AG04450 (cell line): ENCODE measurements around the gene CRCP. TPM values are rescaled to one million over a fixed set of nuclear protein-coding genes. Genes with fewer than 3 reads are reported as not detected.
A peak's percentile ranks its signal among the peaks of the same experiment; 100 is the strongest.
"Not testable (repeated sequence)": the region's sequence is repeated elsewhere in the genome, so short reads cannot be mapped to it uniquely, and the experiment has no call there.

Experiments
- CTCF ChIA-PET: fragments of 300-600, 350-600 bp; formaldehyde crosslinking; extraction: SDS; loops from one replicate; lab custom pipeline; 2022; ENCODE audit warnings: antibody characterized with exemption, inconsistent platforms; lab: Charles Lee
- POLR2A ChIA-PET: fragments of 350-600 bp; formaldehyde crosslinking; extraction: SDS; loops from one replicate; lab custom pipeline; 2021; ENCODE audit warnings: antibody characterized with exemption, inconsistent platforms; lab: Yijun Ruan, JAX
- DNase-seq: peaks from one replicate; pipeline ENCODE4 v3.0.0-alpha.2; 2011; ENCODE audit warnings: low read depth, low spot score
- H3K27ac ChIP-seq: one replicate; pipeline ENCODE4 v1.5.1; 2012; ENCODE audit warnings: low read depth, low read length, control low read depth
- H3K27me3 ChIP-seq: one replicate; pipeline ENCODE4 v1.6.0; 2012; ENCODE audit warnings: low read length; ENCODE audit not compliant: control insufficient read depth, insufficient read depth
- H3K4me3 ChIP-seq: 2 replicates; pipeline ENCODE4 v1.5.1; 2011; ENCODE audit warnings: mild to moderate bottlenecking, low read depth, low read length, control low read depth
- H3K9me3 ChIP-seq: 2 replicates; pipeline ENCODE4 v1.5.1; 2012; ENCODE audit warnings: low read length; ENCODE audit not compliant: control insufficient read depth, insufficient read depth
- CTCF ChIP-seq: IDR thresholded peaks from 2 replicates; pipeline ENCODE4 v1.5.1; 2011; ENCODE audit warnings: low read depth, low read length, control low read depth, inconsistent platforms
- polyA minus RNA-seq: library from RNA; depleted of rRNA, polyadenylated mRNA; stranded (reverse); fragments of >200 nt; gene quantifications from 2 replicates; pipeline ENCODE4 v1.2.3, GENCODE V29; 2011; rRNA and poly(A)+ RNA removed
- polyA plus RNA-seq: library from polyadenylated mRNA; depleted of rRNA; stranded (reverse); fragments of >200 nt; gene quantifications from 2 replicates; pipeline ENCODE4 v1.2.3, GENCODE V29; 2011; rRNA removed

The CRCP gene
- 26.0 and 28.5 TPM in 2 replicates for polyA plus RNA-seq
- polyA minus RNA-seq: 42.5 and 46.2 TPM in 2 replicates

DNA sequence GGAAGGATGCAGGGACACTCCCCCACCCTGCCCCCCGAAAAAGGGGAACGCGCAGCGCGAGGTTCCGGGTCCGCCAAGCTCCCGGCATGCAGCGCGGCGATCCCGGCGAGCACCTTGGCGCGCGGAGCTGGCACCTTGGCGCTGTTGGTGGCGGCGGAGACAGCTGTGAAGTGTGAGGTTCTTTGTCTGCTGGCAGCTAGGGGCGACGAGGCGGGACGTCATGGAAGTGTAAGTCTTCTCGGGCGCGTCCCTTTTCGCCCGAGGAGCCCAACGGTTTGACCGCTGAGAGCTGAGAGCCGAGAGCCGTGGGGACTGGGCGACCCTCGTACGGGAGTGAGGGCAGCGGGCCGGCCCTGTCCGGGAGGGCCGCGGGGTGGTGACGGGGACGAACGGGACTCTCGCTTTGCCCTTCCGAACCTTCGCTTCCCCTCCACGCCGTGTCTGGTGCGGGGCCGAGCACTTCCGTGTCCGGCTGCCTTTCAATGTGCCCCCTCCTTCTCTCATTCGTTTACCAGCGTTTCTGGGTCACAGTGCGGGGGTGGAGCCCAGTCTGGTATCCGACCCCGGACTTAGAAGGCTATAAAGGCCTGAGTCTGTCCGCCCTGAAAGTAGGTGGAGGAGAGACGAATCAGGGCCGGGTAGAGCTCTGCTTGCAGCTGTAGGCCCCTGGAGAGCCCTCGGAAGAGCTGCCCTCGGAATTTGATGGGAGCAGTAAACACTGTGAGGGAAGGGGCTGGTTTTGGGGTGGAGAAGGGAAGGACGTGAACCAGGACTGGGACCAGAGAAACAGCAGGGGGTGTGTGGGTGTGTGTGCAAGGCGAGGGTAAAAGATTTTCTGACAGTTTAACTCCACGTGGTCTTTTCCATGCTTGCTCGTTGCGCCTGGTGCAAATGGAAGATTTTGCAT, at the start of gene CRCP:
Gene CRCP (plus strand): TSS at position 105 of the 907 bp plus-strand sequence. CDS start 116 bp downstream, at position 221.
- peak; percentile 30 for DNase-seq
- ChIA-PET POLR2A (interaction anchor here (0.5 to 1.9 kb wide), 12 partner anchors 11 to 928 kb away, joined by 3 to 14 read pairs (median 5); partner anchors contain the start of genes ASL and KCTD7), CTCF (interaction anchor here (0.5 to 1.4 kb wide), 3 partner anchors 49 to 84 kb away, joined by 3 to 5 read pairs (median 3); no protein-coding TSS in a partner anchor)
- Histone ChIP-seq H3K4me3 (peak within 1 kb of the TSS; percentile 85), H3K27ac (peak within 1 kb of the TSS; percentile 87), H3K9me3 (no peaks in the 10 kb centered on the region; the same call in 1 of the 2 replicates), H3K27me3 (no peaks in the 10 kb centered on the region)
- peak; percentile 62 for TF ChIP-seq CTCF

DNA sequence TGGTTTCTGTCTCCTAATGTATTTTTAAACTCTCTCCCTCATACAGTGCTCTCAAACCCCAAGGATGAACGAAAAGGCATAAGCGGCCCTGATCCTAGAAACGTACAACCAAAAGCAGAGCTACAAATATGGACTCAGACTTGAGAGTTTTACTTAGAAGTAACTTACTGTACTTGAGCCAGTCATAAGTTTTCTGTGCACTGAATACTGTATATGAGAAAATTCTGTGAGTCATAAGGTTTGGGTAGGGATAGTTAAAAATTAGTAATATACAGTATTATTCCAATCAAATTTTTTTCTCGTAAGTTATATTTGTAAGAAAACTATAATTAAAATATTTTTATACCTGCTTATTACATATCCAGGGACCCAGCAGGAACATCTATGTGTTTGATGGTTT, 44.9 kb upstream of the CRCP start:
- no peaks in the 10 kb centered on the region for H3K9me3 ChIP-seq
- POLR2A ChIA-PET: no interaction called here

DNA sequence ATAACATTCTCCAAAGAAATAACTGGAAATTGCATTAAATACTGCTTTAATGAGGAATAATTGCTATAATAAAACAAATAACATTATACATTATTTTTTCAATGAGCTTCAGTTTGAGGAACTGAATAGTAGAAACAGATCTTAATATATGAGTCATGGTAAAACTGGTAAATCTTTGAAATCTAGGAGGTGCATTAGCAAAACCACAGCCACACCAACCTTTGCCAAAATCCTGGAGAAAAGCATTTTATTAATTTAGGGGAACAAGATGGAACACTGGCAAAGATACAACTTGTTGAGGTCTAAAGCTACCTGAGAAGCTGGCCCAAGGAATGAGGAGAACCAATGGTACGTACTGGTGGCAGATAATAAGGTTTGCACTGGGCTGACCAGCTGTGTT, 44.4 kb upstream of the CRCP start:
- H3K27me3 ChIP-seq: no peaks in the 10 kb centered on the region
- H3K27ac ChIP-seq: no peak overlapping the region
- DNase-seq: no peak
- ChIA-PET POLR2A (no interaction called here), CTCF (no interaction called here)
- no peak overlapping the region for H3K4me3 ChIP-seq
- H3K9me3 ChIP-seq: no peaks in the 10 kb centered on the region
- TF ChIP-seq CTCF: no peak

More for the DNA sequence above, 44.9 kb upstream of the CRCP start:
- Histone ChIP-seq H3K27me3 (no peaks in the 10 kb centered on the region), H3K27ac (no peak overlapping the region), H3K4me3 (no peak overlapping the region)
- TF ChIP-seq CTCF: no peak
- DNase-seq: no peak
- CTCF ChIA-PET: no interaction called here

- H3K4me3 ChIP-seq, POLR2A ChIA-PET, CTCF ChIA-PET, H3K27me3 ChIP-seq, H3K9me3 ChIP-seq, DNase-seq, H3K27ac ChIP-seq: not testable (repeated sequence)
Measured at GRCh38 chr7:66072208-66072607, 42.4 kb upstream of the CRCP start.

- H3K27me3 ChIP-seq: no peaks in the 10 kb centered on the region
- ChIA-PET CTCF (no interaction called here), POLR2A (interaction anchor here (0.5 to 1.8 kb wide), 12 partner anchors 9 to 580 kb away, joined by 3 to 9 read pairs (median 4); partner anchors contain the start of gene CRCP)
- TF ChIP-seq CTCF: 0 out of 2 replicates have a peak, but pooled peaks have one; percentile 14
- H3K9me3 ChIP-seq: no peaks in the 10 kb centered on the region; the same call in 1 of the 2 replicates
- H3K27ac ChIP-seq: peak within 1 kb of the TSS; percentile 39
- peak; percentile 57 for DNase-seq
- peak within 1 kb of the TSS; percentile 87 for H3K4me3 ChIP-seq
Measured at GRCh38 chr7:66075590-66076461, 38.8 kb upstream of the CRCP start, which contains the start of gene ASL. Gene ASL, plus strand, starts transcription at chr7:66075819. Its CDS starts 263 bp downstream, at chr7:66076082.
